K562 (cell line): ENCODE results near the gene KLC1. TPM values are rescaled to one million over a fixed set of nuclear protein-coding genes. Genes with fewer than 3 reads are reported as not detected.

ENCODE experiments used
- ATAC-seq: fragments of 200-7000 bp; cut with Tn5 transposase; 3 replicates; pipeline ENCODE4 v1.9.1; 2020; ENCODE audit warnings: moderate library complexity
- BruUV-seq: library from RNA; stranded (reverse); fragments of 400-500 nt; replicated peaks from 2 replicates; lab custom pipeline; 2021; lab: Mats Ljungman, UMichigan
- CTCF ChIA-PET: fragments of 300-600 bp; formaldehyde crosslinking; extraction: SDS; loops from one replicate; lab custom pipeline; 2021; ENCODE audit warnings: low intra/inter-chr PET ratio; lab: Yijun Ruan, JAX
- POLR2A ChIA-PET: fragments of 300-600, 350-650 bp; sonication (Branson Sonifier 250); formaldehyde crosslinking; extraction: SDS; loops from one replicate; lab custom pipeline; 2021; ENCODE audit warnings: antibody characterized with exemption, inconsistent platforms; lab: Yijun Ruan, JAX
- DNase-seq, 4 experiments: peaks; one replicate each; pipeline versions ENCODE4 v3.0.0 to v3.0.0-alpha.2; 2011 to 2018; ENCODE audit warnings: low spot score in 3 of 4, mixed read lengths in 3 of 4; ENCODE audit errors: extremely low read depth in 1 of 4
- FAIRE-seq: peaks from 2 replicates; lab custom pipeline; 2011; peaks lifted over from hg19 to GRCh38; lab: Jason Lieb, UNC
- H2AFZ ChIP-seq: 2 replicates; pipeline ENCODE4 v1.6.0; 2011; ENCODE audit warnings: low read depth, low read length, control low read depth, inconsistent platforms
- H3K27ac ChIP-seq: fragments of 200-600 bp; 3 replicates; pipeline ENCODE4 v1.8.0; 2011; ENCODE audit warnings: low read depth, mild to moderate bottlenecking, control low read depth, inconsistent platforms, low read length, moderate library complexity, mixed read lengths; ENCODE audit errors: extremely low read depth
- H3K27me3 ChIP-seq, 2 experiments: fragments of 300-600 bp in 1 of 2; 2 replicates in 1 of 2; 3 replicates in 1 of 2; pipeline versions ENCODE4 v1.6.0 to v1.8.0; 2011; ENCODE audit warnings: inconsistent platforms in 2 of 2, low read length in 2 of 2, mild to moderate bottlenecking in 1 of 2, mixed read lengths in 1 of 2, moderate library complexity in 1 of 2; ENCODE audit not compliant: control insufficient read depth in 2 of 2, insufficient read depth in 2 of 2
- H3K36me3 ChIP-seq: fragments of 300-600 bp; 3 replicates; pipeline ENCODE4 v1.8.0; 2011; ENCODE audit warnings: mild to moderate bottlenecking, low read length, inconsistent platforms; ENCODE audit not compliant: control insufficient read depth, insufficient read depth
- H3K4me1 ChIP-seq, 2 experiments: fragments of 200-600 bp in 1 of 2; replicated peaks in 1 of 2; 2 replicates in 1 of 2; 3 replicates in 1 of 2; pipeline versions ENCODE4 v1.5.1 to v1.8.0; 2011; ENCODE audit warnings: inconsistent platforms in 2 of 2, low read length in 2 of 2, mild to moderate bottlenecking in 1 of 2, mixed read lengths in 1 of 2, moderate library complexity in 1 of 2; ENCODE audit not compliant: control insufficient read depth in 2 of 2, insufficient read depth in 2 of 2
- H3K4me2 ChIP-seq: 2 replicates; pipeline ENCODE4 v1.6.1; 2011; ENCODE audit warnings: low read length, control low read depth, inconsistent platforms, mixed read lengths; ENCODE audit not compliant: insufficient read depth
- H3K4me3 ChIP-seq: fragments of 200-600 bp; sonication (generic), shearing (Covaris generic); 2 replicates; pipeline ENCODE4 v1.5.1; 2016; ENCODE audit warnings: control low read depth, inconsistent platforms
- H3K79me2 ChIP-seq: fragments of 200-600 bp; 3 replicates; pipeline ENCODE4 v1.8.0; 2011; ENCODE audit warnings: low read length, inconsistent platforms; ENCODE audit not compliant: control insufficient read depth, insufficient read depth
- H3K9ac ChIP-seq, 2 experiments: 2 replicates each; pipeline versions ENCODE4 v1.6.0 to v1.6.1; 2011; ENCODE audit warnings: low read depth in 2 of 2, low read length in 2 of 2, control low read depth in 1 of 2, inconsistent platforms in 1 of 2, mild to moderate bottlenecking in 1 of 2, mixed read lengths in 1 of 2; ENCODE audit not compliant: insufficient read depth in 1 of 2
- H3K9me1 ChIP-seq: one replicate; pipeline ENCODE4 v1.6.0; 2011; ENCODE audit warnings: inconsistent platforms, mild to moderate bottlenecking, low read length, moderate library complexity; ENCODE audit not compliant: control insufficient read depth, insufficient read depth
- H3K9me3 ChIP-seq: replicated peaks from 2 replicates; pipeline ENCODE4 v1.5.1; 2011; ENCODE audit warnings: low read depth, low read length, inconsistent platforms; ENCODE audit not compliant: control insufficient read depth, insufficient read depth
- H4K20me1 ChIP-seq: replicated peaks from 2 replicates; pipeline ENCODE4 v1.6.1; 2011; ENCODE audit warnings: low read length, inconsistent platforms, mixed read lengths; ENCODE audit not compliant: control insufficient read depth, insufficient read depth
- RBM22 ChIP-seq: fragments of 200-400 bp; formaldehyde crosslinking; IDR thresholded peaks from 2 replicates; pipeline ENCODE4 v1.6.1; 2018; ENCODE audit warnings: low read length, low read depth; ENCODE audit not compliant: poor library complexity, severe bottlenecking
- RBM39 ChIP-seq: fragments of 200-400 bp; formaldehyde crosslinking; optimal IDR thresholded peaks from 2 replicates; pipeline ENCODE3; 2018; ENCODE audit warnings: low read depth, low read length
- RFX7 ChIP-seq: fragments of 250-450 bp; sonication (Bioruptor Pico); IDR thresholded peaks from 2 replicates; pipeline ENCODE4 v1.5.1; 2021; ENCODE audit warnings: mild to moderate bottlenecking
- TRIM24 ChIP-seq, 2 experiments: fragments of 450-650 bp; IDR thresholded peaks; 2 replicates each; pipeline ENCODE4 v1.6.1; 2016
- ZNF444 ChIP-seq: fragments of 250-450 bp; sonication (Bioruptor Pico); IDR thresholded peaks from 2 replicates; pipeline ENCODE4 v1.4.0; 2020; ENCODE audit warnings: mild to moderate bottlenecking, moderate library complexity
- ZNF57 ChIP-seq: fragments of 450-650 bp; formaldehyde crosslinking; IDR thresholded peaks from 2 replicates; pipeline ENCODE4 v1.4.0; 2020; ENCODE audit warnings: mild to moderate bottlenecking, moderate library complexity
- WGBS: fragments of 100-300 bp; shearing (Covaris generic); methylation state at CpG from one replicate; pipeline ENCODE4 v1.1.6; 2016; ENCODE audit warnings: low coverage, mixed read lengths; ENCODE audit not compliant: insufficient coverage; ENCODE audit errors: missing lambda C conversion rate; 5-methylcytosine and 5-hydroxymethylcytosine counted together
- in situ Hi-C: fragments of 300-500 bp; cut with MboI; formaldehyde crosslinking; loops from 4 replicates; pipeline ENCODE4 v1.15.0; 2018; ENCODE audit warnings: inconsistent platforms, mixed read lengths
- intact Hi-C: fragments of 100-400 bp; cut with micrococcal nuclease; formaldehyde crosslinking; loops from 2 replicates; pipeline ENCODE4 v1.14.2; 2022
- polyA plus RNA-seq, 8 experiments: library from polyadenylated mRNA; depleted of rRNA in 4 of 8; stranded (reverse) in 5 of 8; unstranded in 3 of 8; fragments of >200 nt; fragmentation: Nextera tagmentation in 2 of 8; fragmentation: Illumina TruSeq in 1 of 8; extraction: Ambion mirVana in 2 of 8; extraction: Trizol in 1 of 8; gene quantifications; 2 replicates each; pipeline versions ENCODE4 v1.2.1 to v1.2.3, GENCODE V29; 2011 to 2014; ENCODE audit warnings: inconsistent platforms in 1 of 8, missing spikeins in 1 of 8
- total RNA-seq, 7 experiments: library from RNA; depleted of rRNA in 6 of 7; stranded (reverse); fragments of >200 nt in 6 of 7; fragmentation: Illumina TruSeq in 2 of 7; extraction: Trizol in 2 of 7; gene quantifications; 2 replicates each; pipeline versions ENCODE4 v1.2.1 to v1.2.3, GENCODE V29; 2011 to 2021; ENCODE audit warnings: low replicate concordance in 1 of 7
- TF ChIP-seq, protein P1 (sequence below): fragments of 200-800 bp; sonication (Bioruptor generic); IDR thresholded peaks from 2 replicates; pipeline ENCODE4 v1.6.1; 2016; ENCODE audit warnings: missing genetic modification characterization, missing compliant biosample characterization

KLC1 gene
- total and polyA plus RNA-seq, 9 of the 15 experiments (the other 6 are each of a cell fraction or from before 2014, with no cell fraction given): 4.9 to 134 (median 54.8) TPM

DNA sequence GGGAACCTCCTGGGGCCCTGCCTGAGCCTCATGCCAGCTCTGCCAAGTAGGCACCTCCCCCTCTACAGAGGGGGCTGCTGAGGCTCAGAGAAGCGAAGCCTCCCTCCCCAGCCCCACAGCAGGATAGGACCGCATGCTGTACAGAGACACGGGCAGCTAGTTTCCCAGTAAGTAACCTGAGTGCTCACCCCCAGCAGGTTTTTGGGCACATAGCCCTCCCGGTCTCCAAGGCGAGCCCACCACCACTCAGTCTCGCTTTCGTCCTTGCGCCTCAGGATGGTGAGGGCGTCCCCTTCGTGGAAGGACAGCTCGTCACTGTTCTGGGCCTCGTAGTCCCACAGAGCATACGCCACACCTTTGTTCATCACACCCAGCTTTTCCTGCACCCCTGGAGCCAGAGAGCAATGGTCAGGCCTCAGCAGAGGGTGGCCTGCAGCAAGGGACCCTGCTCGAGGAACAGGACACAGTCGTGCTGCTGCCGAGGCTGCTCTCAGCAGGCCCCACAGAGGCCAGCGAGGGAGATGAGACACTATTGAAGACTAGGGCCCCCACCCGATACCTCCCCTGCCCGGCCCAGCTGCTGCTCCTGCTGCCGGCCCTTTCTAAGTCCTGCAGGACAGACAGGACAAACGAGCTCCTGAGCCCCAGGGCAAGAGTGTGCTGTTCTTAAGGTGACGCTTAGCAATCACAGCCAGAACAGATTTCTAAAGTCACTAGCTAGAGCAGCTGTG, 107.0 kb downstream of the KLC1 start:
- in situ Hi-C loops: no loop called here
- 34% methylated on average over 8 of the region's 22 CpGs for WGBS
- Histone ChIP-seq H3K9ac (no peak overlapping the region; a peak in 1 of 4 replicates), H3K4me2 (no peak overlapping the region), H2AFZ (no peak overlapping the region), H3K9me3 (no peaks in the 10 kb centered on the region), H3K4me3 (no peak overlapping the region), H3K27me3 (peaks cover 0 to 11% of the 10 kb centered on the region in 2 experiments; a peak in 1 of 5 replicates), H3K27ac (no peak overlapping the region), H3K79me2 (no peaks in the 10 kb centered on the region), H3K9me1 (no peaks in the 10 kb centered on the region), H3K4me1 (peaks cover 0 to 20% of the 10 kb centered on the region in 2 experiments; a peak in 3 of 5 replicates), H3K36me3 (peaks cover 22% of the 10 kb centered on the region; the same call in 2 of the 3 replicates), H4K20me1 (no peaks in the 10 kb centered on the region)
- ATAC-seq (no peak), FAIRE-seq (no peak), DNase-seq (no peak)
- TF ChIP-seq RFX7 (CRISPR knock-in tag): no peak
- no peak for TF ChIP-seq ZNF57
- TF ChIP-seq RBM22: no peak
- TF ChIP-seq ZNF444 (CRISPR knock-in tag): no peak
- TF ChIP-seq TRIM24 (IDR thresholded peaks at IDR 0.05): no peak
- TF ChIP-seq, protein P1, sequence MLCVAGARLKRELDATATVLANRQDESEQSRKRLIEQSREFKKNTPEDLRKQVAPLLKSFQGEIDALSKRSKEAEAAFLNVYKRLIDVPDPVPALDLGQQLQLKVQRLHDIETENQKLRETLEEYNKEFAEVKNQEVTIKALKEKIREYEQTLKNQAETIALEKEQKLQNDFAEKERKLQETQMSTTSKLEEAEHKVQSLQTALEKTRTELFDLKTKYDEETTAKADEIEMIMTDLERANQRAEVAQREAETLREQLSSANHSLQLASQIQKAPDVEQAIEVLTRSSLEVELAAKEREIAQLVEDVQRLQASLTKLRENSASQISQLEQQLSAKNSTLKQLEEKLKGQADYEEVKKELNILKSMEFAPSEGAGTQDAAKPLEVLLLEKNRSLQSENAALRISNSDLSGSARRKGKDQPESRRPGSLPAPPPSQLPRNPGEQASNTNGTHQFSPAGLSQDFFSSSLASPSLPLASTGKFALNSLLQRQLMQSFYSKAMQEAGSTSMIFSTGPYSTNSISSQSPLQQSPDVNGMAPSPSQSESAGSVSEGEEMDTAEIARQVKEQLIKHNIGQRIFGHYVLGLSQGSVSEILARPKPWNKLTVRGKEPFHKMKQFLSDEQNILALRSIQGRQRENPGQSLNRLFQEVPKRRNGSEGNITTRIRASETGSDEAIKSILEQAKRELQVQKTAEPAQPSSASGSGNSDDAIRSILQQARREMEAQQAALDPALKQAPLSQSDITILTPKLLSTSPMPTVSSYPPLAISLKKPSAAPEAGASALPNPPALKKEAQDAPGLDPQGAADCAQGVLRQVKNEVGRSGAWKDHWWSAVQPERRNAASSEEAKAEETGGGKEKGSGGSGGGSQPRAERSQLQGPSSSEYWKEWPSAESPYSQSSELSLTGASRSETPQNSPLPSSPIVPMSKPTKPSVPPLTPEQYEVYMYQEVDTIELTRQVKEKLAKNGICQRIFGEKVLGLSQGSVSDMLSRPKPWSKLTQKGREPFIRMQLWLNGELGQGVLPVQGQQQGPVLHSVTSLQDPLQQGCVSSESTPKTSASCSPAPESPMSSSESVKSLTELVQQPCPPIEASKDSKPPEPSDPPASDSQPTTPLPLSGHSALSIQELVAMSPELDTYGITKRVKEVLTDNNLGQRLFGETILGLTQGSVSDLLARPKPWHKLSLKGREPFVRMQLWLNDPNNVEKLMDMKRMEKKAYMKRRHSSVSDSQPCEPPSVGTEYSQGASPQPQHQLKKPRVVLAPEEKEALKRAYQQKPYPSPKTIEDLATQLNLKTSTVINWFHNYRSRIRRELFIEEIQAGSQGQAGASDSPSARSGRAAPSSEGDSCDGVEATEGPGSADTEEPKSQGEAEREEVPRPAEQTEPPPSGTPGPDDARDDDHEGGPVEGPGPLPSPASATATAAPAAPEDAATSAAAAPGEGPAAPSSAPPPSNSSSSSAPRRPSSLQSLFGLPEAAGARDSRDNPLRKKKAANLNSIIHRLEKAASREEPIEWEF (CRISPR knock-in tag): no peak
- TF ChIP-seq RBM39: no peak
- POLR2A ChIA-PET: interaction anchor here (0.8 to 1.5 kb wide), 4 partner anchors 11 to 21 kb away, joined by 3 to 4 read pairs (median 3); partner anchors contain the start of genes XRCC3 and ZFYVE21
- intact Hi-C loops: no loop called here
- CTCF ChIA-PET: no interaction called here
- no TSS peak for BruUV-seq
